ENCODE measurements around the gene TRAP1. TPM values are rescaled to one million over a fixed set of nuclear protein-coding genes. Genes with fewer than 3 reads are reported as not detected.

The TRAP1 gene
- polyA plus RNA-seq, 2 donors = 46.8 to 87.9 TPM

DNA sequence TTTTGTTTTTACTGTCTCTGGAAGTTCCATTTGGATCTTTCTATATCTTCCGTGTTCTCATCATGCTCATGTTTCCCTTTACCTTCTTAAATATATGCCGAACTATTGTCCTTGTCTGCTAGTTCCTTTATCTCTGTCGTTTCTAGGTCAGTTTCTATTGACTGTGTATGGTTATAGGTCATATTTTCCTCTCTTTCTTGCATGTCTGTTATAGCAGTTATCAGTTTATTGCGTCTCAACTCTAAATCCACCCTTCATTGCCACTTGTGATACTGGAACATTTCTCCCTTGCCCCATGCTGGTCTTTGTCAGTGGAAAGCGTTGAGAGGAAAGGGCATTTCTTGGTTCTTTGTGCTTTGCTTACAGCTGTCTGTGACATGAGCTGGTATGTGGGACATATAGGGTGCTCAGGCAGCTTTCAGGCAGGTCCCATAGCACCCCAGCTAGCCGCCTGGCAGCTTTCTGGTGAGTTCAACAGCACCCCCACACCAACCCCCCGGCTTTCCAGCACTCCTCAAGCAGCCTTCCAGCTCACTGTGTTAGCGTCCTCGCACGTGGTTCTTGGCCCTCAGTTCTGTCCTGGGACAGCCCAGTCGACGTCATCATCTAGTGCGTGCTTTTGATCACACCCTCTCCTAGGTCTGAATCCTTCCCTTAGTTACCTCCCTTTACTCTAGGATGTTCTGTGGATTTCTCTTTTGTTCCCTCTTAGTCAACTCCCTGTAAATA is 78.2 kb downstream of the TRAP1 start:
- 88 to 95% methylated on average over 13 of the region's 13 CpGs for WGBS, 2 donors
- H3K27me3 ChIP-seq (ENCODE audit: control insufficient read depth in 1 of 2, insufficient read depth in 2 of 2, low read length in 2 of 2) = no peaks in the 10 kb centered on the region
- no peak overlapping the region for H3K27ac ChIP-seq (ENCODE audit: low read depth in 2 of 2, low read length in 1 of 2)
- peaks cover 3 to 14% of the 10 kb centered on the region in 2 donors for H3K4me1 ChIP-seq (ENCODE audit: control insufficient read depth in 2 of 2, insufficient read depth in 2 of 2, low read length in 1 of 2)
- H3K36me3 ChIP-seq (ENCODE audit: control insufficient read depth in 2 of 2, insufficient read depth in 2 of 2, low read length in 1 of 2) = peaks cover 0 to 10% of the 10 kb centered on the region in 2 donors
- no peak overlapping the region for H3K4me3 ChIP-seq (ENCODE audit: low read depth in 1 of 2, low read length in 2 of 2)
- H3K9me3 ChIP-seq (ENCODE audit: control insufficient read depth in 2 of 2, insufficient read depth in 1 of 2, low read depth in 1 of 2, low read length in 1 of 2) = no peaks in the 10 kb centered on the region

DNA sequence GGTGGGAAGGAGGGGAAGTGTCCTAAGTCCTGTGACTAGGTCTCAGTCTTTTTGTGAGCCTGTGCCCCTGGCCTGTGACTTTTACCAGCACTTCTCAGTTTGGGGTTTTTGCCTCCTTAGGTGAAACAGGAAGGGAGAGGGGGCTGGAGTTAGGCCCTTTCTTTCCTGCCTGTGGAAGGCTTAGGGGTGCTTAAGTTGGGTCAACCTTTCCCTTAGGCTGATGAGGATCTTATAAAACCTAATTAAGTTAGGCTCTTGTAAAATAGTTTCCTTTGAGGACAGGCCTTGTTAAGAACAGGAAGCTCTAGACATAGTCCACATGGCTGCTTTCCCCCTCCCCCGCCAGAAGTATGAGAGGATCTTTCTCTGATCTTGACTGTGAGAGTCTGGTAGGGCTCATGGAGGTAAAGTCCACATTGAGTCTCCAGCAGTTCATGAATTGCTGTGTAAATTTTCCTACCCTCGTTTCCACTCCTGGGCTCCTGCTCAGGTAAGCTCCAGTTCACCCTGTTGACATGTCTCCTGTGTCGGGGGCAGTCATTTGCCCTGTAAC is 79.9 kb downstream of the TRAP1 start:
- peaks cover 0 to 8% of the 10 kb centered on the region in 2 donors for H3K36me3 ChIP-seq (ENCODE audit: control insufficient read depth in 2 of 2, insufficient read depth in 2 of 2, low read length in 1 of 2)
- no peaks in the 10 kb centered on the region for H3K9me3 ChIP-seq (ENCODE audit: control insufficient read depth in 2 of 2, insufficient read depth in 1 of 2, low read depth in 1 of 2, low read length in 1 of 2)
- no peaks in the 10 kb centered on the region for H3K27me3 ChIP-seq (ENCODE audit: control insufficient read depth in 1 of 2, insufficient read depth in 2 of 2, low read length in 2 of 2)
- no peak overlapping the region for H3K4me3 ChIP-seq (ENCODE audit: low read depth in 1 of 2, low read length in 2 of 2)
- peaks cover 0 to 9% of the 10 kb centered on the region in 2 donors for H3K4me1 ChIP-seq (ENCODE audit: control insufficient read depth in 2 of 2, insufficient read depth in 2 of 2, low read length in 1 of 2)
- WGBS, 2 donors = 67 to 83% methylated on average over 3 of the region's 3 CpGs
- H3K27ac ChIP-seq (ENCODE audit: low read depth in 2 of 2, low read length in 1 of 2) = no peak overlapping the region

DNA sequence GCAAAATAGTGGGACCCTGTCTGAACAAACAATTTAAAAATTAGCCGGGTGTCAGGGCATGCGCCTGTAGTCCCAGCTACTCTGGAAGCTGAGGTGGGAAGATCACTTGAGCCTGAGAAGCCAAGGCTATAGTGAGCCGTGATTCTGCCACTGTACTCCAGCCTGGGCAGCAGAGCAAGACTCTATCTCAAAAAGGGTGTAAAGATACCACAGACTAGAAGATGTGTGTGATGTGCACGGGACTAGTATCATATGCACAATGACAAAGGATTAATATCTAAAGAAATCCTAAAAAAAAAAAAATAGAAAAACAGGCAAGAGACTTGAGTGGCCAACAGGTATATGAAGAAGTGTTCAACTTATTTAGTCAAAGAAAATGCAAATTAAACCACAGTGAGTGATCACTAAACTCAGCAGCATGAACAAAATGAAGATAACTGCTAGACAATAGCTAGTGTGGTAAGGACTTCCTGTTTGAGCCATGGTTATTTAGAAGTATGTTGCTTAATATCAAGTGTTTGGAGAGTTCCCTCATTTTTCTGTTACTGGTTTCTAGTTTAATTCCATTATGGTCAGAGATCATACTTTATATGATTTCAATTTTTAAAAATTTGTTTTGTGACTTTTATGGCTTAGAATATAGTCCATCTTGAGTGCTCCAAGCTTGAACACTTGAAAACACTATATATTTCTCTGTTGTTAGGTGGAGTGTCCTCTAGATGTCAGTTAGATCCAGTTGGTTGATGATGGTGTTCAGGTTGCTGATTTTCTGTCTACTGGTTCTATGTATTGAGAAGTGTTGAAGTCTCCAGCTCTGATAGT is 91.2 kb downstream of the TRAP1 start:
- 83% methylated on average over 4 of the region's 4 CpGs for WGBS, 2 donors
- H3K27ac ChIP-seq (ENCODE audit: low read depth in 2 of 2, low read length in 1 of 2) = no peak overlapping the region

DNA sequence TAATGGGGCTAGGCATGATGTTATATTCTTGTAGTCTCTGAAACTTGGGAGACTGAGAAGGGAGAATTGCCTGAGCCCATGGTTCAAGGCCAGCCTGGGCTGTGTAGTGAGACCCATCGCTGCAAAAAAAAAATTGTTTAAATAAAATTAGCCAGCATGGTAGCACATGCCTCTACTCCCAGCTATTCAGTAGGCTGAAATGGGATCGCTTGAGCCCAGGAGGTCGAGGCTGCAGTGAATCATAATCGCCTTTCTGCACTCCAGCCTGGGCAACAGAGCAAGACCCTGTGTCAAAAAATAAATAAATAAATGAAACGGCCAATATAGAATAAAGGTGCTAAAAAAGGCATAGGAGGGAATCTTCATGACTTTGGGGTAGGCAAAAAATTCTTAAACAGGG is 92.0 kb downstream of the TRAP1 start:
- Histone ChIP-seq H3K27me3 (ENCODE audit: control insufficient read depth in 1 of 2, insufficient read depth in 2 of 2, low read length in 2 of 2) (no peaks in the 10 kb centered on the region), H3K4me1 (ENCODE audit: control insufficient read depth in 2 of 2, insufficient read depth in 2 of 2, low read length in 1 of 2) (no peaks in the 10 kb centered on the region), H3K27ac (ENCODE audit: low read depth in 2 of 2, low read length in 1 of 2) (no peak overlapping the region), H3K9me3 (ENCODE audit: control insufficient read depth in 2 of 2, insufficient read depth in 1 of 2, low read depth in 1 of 2, low read length in 1 of 2) (no peaks in the 10 kb centered on the region), H3K36me3 (ENCODE audit: control insufficient read depth in 2 of 2, insufficient read depth in 2 of 2, low read length in 1 of 2) (peaks cover 0 to 2% of the 10 kb centered on the region in 2 donors), H3K4me3 (ENCODE audit: low read depth in 1 of 2, low read length in 2 of 2) (no peak overlapping the region)
- WGBS, 2 donors = 89 to 93% methylated on average over 5 of the region's 5 CpGs

More for the DNA sequence above, 91.2 kb downstream of the TRAP1 start:
- H3K27me3 ChIP-seq (ENCODE audit: control insufficient read depth in 1 of 2, insufficient read depth in 2 of 2, low read length in 2 of 2) = no peaks in the 10 kb centered on the region
- H3K36me3 ChIP-seq (ENCODE audit: control insufficient read depth in 2 of 2, insufficient read depth in 2 of 2, low read length in 1 of 2) = peaks cover 0 to 2% of the 10 kb centered on the region in 2 donors
- H3K4me1 ChIP-seq (ENCODE audit: control insufficient read depth in 2 of 2, insufficient read depth in 2 of 2, low read length in 1 of 2) = no peaks in the 10 kb centered on the region
- H3K4me3 ChIP-seq (ENCODE audit: low read depth in 1 of 2, low read length in 2 of 2) = no peak overlapping the region
- no peaks in the 10 kb centered on the region for H3K9me3 ChIP-seq (ENCODE audit: control insufficient read depth in 2 of 2, insufficient read depth in 1 of 2, low read depth in 1 of 2, low read length in 1 of 2)

DNA sequence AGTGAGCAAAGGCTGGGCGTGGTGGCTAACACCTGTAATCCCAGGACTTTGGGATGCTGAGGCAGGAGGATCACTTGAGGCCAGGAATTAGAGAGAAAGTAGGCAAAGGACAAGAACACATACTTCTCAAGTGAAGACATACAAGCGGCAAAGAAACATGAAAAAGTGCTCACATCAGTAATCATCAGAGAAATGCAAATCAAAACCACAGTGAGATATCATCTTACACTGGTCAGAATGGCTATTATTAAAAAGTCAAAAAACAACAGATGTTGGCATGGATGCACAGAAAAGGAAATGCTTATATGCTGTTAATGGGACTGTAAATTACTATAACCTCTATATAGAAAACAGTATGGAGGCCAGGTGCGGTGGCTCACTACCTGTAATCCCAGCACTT is 93.7 kb downstream of the TRAP1 start:
- peaks cover 0 to 2% of the 10 kb centered on the region in 2 donors for H3K36me3 ChIP-seq (ENCODE audit: control insufficient read depth in 2 of 2, insufficient read depth in 2 of 2, low read length in 1 of 2)
- no peaks in the 10 kb centered on the region for H3K4me1 ChIP-seq (ENCODE audit: control insufficient read depth in 2 of 2, insufficient read depth in 2 of 2, low read length in 1 of 2)
- no peaks in the 10 kb centered on the region for H3K9me3 ChIP-seq (ENCODE audit: control insufficient read depth in 2 of 2, insufficient read depth in 1 of 2, low read depth in 1 of 2, low read length in 1 of 2)
- WGBS, 2 donors = 91 to 93% methylated on average over 3 of the region's 3 CpGs
- no peak overlapping the region for H3K27ac ChIP-seq (ENCODE audit: low read depth in 2 of 2, low read length in 1 of 2)
- H3K4me3 ChIP-seq (ENCODE audit: low read depth in 1 of 2, low read length in 2 of 2) = no peak overlapping the region
- H3K27me3 ChIP-seq (ENCODE audit: control insufficient read depth in 1 of 2, insufficient read depth in 2 of 2, low read length in 2 of 2) = no peaks in the 10 kb centered on the region

DNA sequence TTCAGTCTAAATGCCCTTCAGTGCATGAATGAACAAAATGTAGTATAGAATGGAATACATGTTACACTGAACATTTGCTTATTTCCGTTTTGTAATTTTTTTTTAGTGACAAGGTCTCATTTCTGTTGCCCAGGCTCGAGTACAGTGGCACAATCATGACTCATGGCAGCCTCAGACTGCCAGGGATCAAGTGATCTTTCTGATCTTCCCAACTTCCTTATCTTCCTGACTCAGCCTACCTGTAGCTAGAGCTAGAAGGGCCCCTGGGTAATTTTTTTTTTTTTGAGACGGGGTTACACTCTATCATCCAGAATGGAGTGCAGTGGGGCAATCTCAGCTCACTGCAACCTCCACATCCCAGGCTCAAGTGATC is 98.6 kb downstream of the TRAP1 start:
- Histone ChIP-seq H3K27ac (ENCODE audit: low read depth in 2 of 2, low read length in 1 of 2) (peak overlapping the region; percentile 8 to 30), H3K4me1 (ENCODE audit: control insufficient read depth in 2 of 2, insufficient read depth in 2 of 2, low read length in 1 of 2) (peaks cover 0 to 3% of the 10 kb centered on the region in 2 donors)
- 49 to 66% methylated on average over 3 of the region's 3 CpGs for WGBS, 2 donors

DNA sequence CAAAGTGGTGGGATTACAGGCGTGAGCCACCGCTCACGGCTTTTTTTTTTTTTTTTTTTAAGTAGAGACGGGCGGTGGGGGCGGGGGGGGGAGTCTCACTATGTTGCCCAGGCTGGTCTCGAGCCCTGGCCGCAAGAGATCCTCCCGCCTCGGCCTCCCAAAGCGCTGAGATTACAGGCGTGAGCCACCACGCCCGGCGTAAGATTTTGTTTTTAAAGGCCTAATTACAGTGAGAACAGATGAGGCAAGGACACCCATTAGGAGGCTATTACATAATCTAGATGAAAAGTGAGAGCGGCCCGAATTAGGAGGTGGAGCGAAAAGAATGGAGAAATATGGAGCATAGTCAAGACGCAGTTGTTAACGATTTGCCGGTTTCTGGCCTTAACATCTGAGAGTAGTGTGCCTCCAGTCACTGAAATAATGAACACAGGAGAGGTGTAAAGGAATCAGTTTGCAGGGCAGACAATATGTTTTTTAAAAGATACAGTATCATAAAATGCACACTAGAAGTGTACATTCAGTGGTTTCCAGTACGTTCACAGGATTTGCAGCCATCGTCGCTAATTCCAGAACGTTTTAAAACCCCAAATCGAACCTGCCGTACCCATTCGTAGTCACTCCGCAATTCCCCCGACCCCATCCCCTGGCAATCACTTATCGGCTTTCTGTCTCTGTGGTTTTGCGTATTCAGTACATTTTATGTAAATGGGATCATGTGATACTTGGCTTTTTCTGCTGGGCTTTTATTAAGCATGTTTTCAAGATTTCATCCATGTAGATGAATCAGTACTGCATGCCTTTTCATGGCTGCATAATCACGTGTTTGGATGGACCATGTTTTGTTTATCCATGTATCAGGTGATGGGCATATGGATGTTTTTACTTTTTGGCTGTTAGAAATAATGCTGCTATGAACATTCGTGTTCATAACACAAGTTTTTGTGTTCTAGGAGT is 104.5 kb downstream of the TRAP1 start:
- WGBS, 2 donors = 77 to 79% methylated on average over 34 of the region's 34 CpGs
- Histone ChIP-seq H3K27ac (ENCODE audit: low read depth in 2 of 2, low read length in 1 of 2) (no peak overlapping the region), H3K4me3 (ENCODE audit: low read depth in 1 of 2, low read length in 2 of 2) (peak overlapping the region; percentile 81 to 92), H3K4me1 (ENCODE audit: control insufficient read depth in 2 of 2, insufficient read depth in 2 of 2, low read length in 1 of 2) (no peaks in the 10 kb centered on the region), H3K36me3 (ENCODE audit: control insufficient read depth in 2 of 2, insufficient read depth in 2 of 2, low read length in 1 of 2) (peaks cover 2% of the 10 kb centered on the region in 2 donors), H3K9me3 (ENCODE audit: control insufficient read depth in 2 of 2, insufficient read depth in 1 of 2, low read depth in 1 of 2, low read length in 1 of 2) (no peaks in the 10 kb centered on the region), H3K27me3 (ENCODE audit: control insufficient read depth in 1 of 2, insufficient read depth in 2 of 2, low read length in 2 of 2) (no peaks in the 10 kb centered on the region)

More for the DNA sequence above, 98.6 kb downstream of the TRAP1 start:
- H3K4me3 ChIP-seq (ENCODE audit: low read depth in 1 of 2, low read length in 2 of 2) = no peak overlapping the region
- H3K36me3 ChIP-seq (ENCODE audit: control insufficient read depth in 2 of 2, insufficient read depth in 2 of 2, low read length in 1 of 2) = peaks cover 2% of the 10 kb centered on the region in 2 donors
- no peaks in the 10 kb centered on the region for H3K27me3 ChIP-seq (ENCODE audit: control insufficient read depth in 1 of 2, insufficient read depth in 2 of 2, low read length in 2 of 2)
- no peaks in the 10 kb centered on the region for H3K9me3 ChIP-seq (ENCODE audit: control insufficient read depth in 2 of 2, insufficient read depth in 1 of 2, low read depth in 1 of 2, low read length in 1 of 2)

DNA sequence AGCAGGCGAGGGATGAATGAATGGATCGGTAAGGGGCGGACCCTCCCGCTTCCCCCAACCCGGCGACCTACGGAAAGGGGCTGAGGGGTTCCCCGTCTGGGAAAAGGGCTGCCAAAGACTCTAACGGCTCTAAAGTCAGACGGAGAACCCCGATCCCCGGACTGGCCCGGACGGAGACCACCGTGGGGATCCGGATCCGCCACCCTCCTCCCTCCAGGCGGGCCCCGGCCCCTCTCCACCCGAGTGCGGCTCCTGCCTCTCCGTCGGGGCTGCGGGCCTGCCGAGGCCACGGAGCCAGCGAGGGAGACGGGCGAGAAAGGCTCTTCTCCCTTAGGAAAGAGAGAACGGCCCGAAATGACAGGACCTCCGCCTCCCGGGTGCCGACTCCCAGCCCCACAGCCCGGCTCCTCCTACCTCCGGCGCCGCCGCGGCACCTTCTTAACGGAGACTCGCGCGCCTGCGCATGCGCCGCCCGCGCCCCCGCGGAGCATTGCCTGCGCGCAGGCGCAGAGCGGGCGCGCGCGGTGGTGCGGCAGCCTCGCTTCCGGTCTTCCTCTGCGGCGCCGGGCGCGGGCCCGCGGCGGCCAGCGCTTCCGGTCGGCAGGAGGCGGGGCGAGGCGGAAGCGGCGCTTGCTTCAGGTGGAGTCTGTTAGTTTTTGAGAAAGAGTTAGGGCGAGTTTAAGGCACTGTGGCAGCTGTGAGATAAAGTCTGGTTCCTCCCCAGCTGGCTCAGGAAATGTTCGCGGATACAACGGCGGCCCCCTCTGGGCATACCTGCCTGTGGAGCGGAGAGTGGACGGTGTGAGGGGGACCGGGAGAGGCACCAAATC is 106.0 kb downstream of the TRAP1 start, which contains the start of gene SLX4:
TSS of gene SLX4 (minus strand) at position 461 of the 830 bp plus-strand sequence. CDS start 2,642 bp downstream, outside the sequence.
- H3K27ac ChIP-seq (ENCODE audit: low read depth in 2 of 2, low read length in 1 of 2) = peak within 1 kb of the TSS; percentile 86 to 91
- WGBS, 2 donors = 0% methylated on average over 73 to 86 of the region's 86 CpGs

More for the DNA sequence above, 106.0 kb downstream of the TRAP1 start, which contains the start of gene SLX4:
- Histone ChIP-seq H3K4me3 (ENCODE audit: low read depth in 1 of 2, low read length in 2 of 2) (peak within 1 kb of the TSS; percentile 81 to 92), H3K36me3 (ENCODE audit: control insufficient read depth in 2 of 2, insufficient read depth in 2 of 2, low read length in 1 of 2) (peaks cover 2% of the 10 kb centered on the region in 2 donors), H3K9me3 (ENCODE audit: control insufficient read depth in 2 of 2, insufficient read depth in 1 of 2, low read depth in 1 of 2, low read length in 1 of 2) (no peaks in the 10 kb centered on the region), H3K27me3 (ENCODE audit: control insufficient read depth in 1 of 2, insufficient read depth in 2 of 2, low read length in 2 of 2) (no peaks in the 10 kb centered on the region), H3K4me1 (ENCODE audit: control insufficient read depth in 2 of 2, insufficient read depth in 2 of 2, low read length in 1 of 2) (no peaks in the 10 kb centered on the region)
